Stimulated activated CD8-positive, alpha-beta memory T cell treated with anti-CD3 and anti-CD28 coated beads, Interleukin-2, amount 100 ng/mL, for 1 hour (primary cell): ENCODE results near the gene THBS1.

Experiments used
- DNase-seq, 2 donors: peaks; one replicate each; pipeline ENCODE4 v3.0.0-alpha.2; 2020; ENCODE audit warnings: low read depth in 2 of 2

Gene THBS1

DNA sequence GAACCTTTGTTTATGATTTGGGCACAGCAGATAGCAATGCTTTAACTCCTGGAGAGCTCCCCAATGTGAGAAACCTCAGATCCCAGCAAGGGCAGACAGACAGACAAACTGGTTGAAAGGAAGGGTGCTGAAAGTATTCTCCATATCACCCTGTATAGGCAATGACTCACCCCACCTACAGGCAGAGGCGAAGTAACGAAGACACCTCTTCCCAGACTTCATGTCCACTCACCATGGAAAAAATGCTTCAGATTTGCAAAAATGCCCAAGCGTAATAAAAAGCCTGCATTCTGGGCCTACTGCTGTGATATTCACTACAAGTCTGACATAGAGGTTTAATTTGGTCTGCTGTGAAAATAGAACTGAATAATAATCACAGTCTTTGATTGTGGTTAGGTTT is 50.5 kb downstream of the THBS1 start:
- DNase-seq, result no peak

DNA sequence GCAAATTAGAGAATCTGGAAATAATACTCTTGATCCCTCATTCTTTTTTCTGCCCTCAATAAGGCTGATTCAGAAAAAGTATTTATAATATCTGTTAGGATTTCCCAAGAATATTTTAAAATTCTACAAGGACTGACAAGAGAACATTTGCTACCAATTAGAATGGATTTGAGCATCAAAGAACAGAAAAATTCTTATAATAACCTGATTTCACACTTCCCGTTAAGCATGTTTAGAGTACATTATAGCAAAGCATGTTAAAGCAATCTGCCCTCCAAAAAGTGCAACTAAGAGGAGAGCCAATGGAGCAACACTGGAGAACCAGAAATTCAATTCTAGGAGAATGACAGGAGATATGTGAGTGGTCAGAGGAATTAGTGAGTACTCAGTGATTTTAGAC is 57.2 kb downstream of the THBS1 start:
- DNase-seq, result no peak

DNA sequence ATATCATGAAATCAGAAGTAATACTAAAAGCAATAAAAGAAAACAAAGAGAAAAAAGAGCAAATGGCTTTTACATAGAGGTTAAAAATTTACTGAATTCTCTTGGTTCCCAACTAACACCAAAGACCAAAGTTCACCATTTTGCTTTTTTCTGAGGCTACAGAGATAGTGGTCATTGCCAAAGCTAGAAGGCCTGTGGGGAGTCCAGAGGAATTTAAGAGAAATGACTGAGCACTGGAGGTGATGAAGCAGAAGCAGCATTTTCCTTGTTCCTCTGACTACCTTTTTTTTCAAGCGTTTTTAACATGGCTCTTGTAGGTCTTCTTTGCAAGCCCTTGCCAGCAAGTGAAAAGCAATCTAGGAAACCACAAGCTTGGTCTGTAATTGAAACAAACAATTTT is 58.2 kb downstream of the THBS1 start:
- no peak for DNase-seq

DNA sequence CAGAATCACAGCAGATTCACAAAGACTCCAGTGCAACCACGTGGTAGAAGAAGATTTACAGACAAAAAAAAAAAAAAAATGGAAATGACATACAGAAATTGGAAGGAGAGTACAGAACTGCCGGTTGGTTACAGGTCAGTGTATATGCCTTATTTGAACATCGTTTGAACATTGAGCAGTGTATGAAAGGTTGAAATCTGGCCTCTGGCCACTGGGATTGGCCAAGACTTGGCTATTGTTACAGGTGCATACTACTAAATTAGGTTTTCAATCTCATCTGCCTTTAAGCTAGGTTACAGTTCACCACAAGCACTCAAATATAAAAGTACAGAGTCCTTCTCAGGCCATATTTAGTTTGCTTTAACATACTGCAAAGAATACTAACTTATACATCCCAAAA is 59.8 kb downstream of the THBS1 start:
- no peak for DNase-seq

DNA sequence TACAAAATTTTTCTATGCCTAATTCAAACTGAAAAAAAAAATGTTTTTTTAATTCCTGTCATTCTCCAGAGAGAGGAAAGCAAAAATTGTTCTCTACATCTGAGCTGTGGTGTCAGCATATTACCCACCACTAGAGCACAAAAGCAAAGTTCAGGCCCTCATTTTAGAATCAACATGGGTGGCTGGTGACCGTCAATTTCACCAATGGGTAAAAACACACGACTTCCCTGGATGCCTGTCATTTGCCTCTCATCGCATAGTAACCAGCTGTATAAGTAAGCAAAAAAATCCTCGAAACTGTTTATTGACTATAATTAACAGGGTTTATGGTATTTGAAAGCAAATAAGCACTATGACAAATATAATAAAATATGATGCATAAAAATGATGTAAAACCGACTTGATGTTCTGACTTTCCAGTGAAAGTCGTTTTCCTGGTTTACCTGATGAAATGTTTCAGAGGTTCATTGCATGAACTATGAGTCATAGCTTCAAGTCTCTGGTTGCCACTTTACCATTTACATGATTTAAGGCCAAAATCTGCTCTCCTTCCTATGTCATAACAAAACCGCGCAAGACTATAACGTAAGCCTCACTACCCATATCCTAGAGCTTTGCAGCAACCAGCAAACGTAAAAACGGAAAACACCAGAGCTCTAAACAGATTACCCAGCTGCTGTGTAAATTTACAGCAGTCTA is 60.5 kb downstream of the THBS1 start:
- DNase-seq, result no peak

DNA sequence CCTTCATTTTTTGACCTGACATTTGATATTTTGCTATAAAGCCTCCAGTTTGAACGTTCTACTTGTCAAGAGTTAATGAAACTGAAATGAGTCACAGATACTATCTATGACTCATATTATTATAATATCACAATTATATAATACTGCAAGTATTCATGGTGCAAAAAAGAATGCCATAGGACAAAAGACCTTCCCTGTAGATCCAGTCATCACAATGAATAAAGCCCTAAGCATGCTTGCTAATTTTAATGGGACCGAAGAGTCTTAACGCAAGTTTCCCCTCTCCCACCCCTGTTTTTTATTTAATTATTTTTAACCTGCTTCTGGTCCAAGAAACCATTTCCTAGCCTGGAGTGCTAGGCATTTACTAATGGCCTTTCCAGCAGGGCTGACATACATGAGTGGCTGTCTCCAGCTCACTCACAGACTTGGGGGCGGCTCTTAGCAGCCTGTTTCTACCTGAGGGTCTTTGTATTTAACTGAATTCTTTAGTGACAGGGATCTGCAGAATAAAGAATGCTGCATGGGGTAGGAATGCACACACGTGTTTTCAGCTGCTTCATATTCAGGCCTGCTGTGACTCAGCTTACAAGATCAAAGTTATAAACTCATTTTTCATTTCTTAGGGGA is 61.2 kb downstream of the THBS1 start:
- no peak for DNase-seq

DNA sequence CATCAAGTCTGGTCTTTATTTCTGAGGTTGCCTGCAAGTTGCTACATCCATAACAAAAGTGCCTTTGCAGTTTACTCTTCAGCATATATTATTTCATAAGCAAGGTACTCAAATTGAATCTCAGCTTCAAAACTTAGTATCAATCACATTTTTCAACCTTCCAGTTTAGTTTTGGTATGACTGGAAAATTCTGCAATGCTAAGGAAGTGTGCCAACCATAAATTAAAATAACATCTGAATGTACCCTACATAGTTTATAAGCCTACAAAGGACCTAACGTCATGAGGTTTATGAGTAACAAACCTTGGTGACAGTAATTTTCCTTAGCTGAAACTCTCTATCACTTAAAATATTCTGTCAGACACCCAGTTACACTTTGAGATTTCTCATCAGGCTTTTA is 62.8 kb downstream of the THBS1 start:
- DNase-seq, result no peak

DNA sequence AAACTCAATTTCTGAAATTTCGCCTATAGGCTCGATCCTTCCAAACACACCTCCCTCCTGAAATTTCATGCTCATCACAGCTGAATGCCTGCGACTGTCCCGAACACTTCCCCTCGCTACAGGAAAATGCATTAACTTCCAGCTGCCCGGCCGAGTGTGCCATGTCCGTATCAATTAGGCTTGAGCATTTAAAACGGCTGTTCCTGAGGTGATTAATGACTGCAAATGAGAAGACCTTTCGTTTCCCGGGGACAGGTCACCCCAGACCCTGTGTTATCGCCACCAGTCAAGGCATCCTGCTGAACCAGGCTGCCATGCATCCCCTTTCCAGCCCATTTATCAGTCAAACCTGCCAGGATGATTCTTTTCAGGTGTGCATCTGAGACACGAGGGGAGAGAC is 63.3 kb downstream of the THBS1 start:
- no peak for DNase-seq

DNA sequence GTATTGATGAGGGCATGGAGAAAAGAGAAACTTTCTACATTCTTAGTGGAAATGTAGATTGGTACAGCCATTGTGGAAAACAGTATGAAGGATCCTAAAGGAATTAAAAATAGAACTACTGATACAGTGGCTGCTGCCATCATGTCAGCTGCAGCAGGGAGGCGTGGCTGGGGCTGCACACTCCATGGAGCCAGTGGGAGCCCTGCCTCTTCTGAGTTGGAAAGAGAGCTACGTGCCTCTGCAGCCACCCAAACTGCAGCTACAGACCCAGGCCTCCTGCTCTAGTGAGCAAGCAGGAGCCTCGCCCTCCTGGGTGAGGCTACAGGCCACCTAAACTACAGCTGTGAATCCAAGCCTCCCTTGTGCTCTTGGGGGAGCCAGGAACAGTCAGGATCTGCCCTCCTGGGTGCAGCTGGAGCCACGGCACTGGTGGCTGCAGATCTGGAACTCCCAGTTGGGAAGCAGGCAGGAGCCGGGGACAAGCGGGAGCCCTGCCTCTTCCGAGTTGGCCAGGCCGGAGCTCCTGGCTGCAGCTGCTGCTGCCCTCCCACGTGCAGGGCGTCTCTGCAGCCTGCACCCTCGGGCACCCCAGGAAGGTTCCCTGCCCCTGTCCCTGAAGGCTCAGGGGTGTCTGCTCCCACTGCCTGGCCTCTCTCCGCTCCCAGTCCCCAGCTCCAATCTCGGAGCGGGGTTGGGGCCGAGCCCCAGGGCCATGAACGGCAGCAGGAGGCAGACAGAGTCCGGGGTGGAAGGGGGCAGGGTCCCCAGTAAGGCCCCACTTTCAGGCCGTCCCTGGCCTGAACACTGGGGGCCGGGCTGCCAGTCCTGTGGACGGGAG is 64.5 kb downstream of the THBS1 start:
- no peak for DNase-seq

DNA sequence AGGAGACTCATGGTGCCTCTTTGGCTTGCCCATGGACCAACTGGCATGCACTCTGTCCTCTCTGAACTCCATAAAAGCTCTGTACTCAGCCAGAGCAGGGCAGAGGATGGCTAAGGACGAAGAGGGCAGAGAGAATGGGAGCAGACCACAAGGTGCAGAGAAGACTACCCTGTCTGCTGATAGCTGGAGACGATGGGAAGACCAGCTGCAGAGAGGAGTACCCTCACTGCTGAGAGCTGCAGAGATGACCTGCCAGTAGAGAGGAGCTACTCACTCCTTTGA is 65.0 kb downstream of the THBS1 start:
- no peak for DNase-seq

DNA sequence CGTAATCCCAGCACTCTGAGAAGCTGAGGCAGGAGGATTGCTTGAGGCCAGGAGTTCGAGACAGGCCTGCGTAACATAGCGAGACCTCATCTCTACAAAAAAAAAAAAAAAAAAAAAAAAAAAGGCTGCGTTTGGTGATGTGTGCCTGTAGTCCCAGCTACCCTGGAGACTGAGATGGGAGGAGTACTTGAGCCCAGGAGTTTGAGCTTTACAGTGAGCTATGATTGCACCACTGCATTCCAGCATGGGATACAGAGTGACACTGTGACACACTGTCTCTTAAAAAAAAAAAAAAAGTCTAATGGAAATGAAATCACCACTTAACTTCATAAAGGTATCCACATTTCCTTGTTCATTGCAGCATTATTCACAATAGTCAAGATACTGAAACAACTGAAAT is 65.5 kb downstream of the THBS1 start:
- DNase-seq, result no peak
